MCF 10A (cell line): ENCODE measurements around the gene SLC17A9. TPM values are rescaled to one million over a fixed set of nuclear protein-coding genes. Genes with fewer than 3 reads are reported as not detected.
A peak's percentile ranks its signal among the peaks of the same experiment; 100 is the strongest.

Experiments used
- BruUV-seq: library from RNA; stranded (reverse); fragments of 400-500 nt; replicated peaks from 2 replicates; lab custom pipeline; 2021; lab: Mats Ljungman, UMichigan
- CTCF ChIA-PET: fragments of 300-600 bp; sonication (Branson Sonifier 250); formaldehyde crosslinking; extraction: SDS; loops from one replicate; lab custom pipeline; 2021; ENCODE audit warnings: antibody characterized with exemption, inconsistent platforms; lab: Yijun Ruan, JAX
- POLR2A ChIA-PET: fragments of 300-600, 350-650 bp; sonication (Branson Sonifier 250); formaldehyde crosslinking; extraction: SDS; loops from one replicate; lab custom pipeline; 2020; ENCODE audit warnings: antibody characterized with exemption, inconsistent platforms; lab: Yijun Ruan, JAX
- DNase-seq: peaks from one replicate; pipeline ENCODE4 v3.0.0-alpha.2; 2018; ENCODE audit not compliant: unreplicated experiment
- H3K27ac Mint-ChIP-seq: one replicate; pipeline ENCODE4 v1.8.0; 2022; ENCODE audit warnings: mild to moderate bottlenecking, low read depth, mixed read lengths; ENCODE audit not compliant: unreplicated experiment
- H3K27me3 Mint-ChIP-seq: one replicate; pipeline ENCODE4 v1.8.0; 2022; ENCODE audit warnings: mixed read lengths; ENCODE audit not compliant: insufficient read depth, unreplicated experiment
- H3K36me3 Mint-ChIP-seq: one replicate; pipeline ENCODE4 v1.8.0; 2022; ENCODE audit warnings: mild to moderate bottlenecking, moderate library complexity, mixed read lengths; ENCODE audit not compliant: insufficient read depth, unreplicated experiment
- H3K4me1 Mint-ChIP-seq: one replicate; pipeline ENCODE4 v1.8.0; 2022; ENCODE audit warnings: mixed read lengths; ENCODE audit not compliant: insufficient read depth, unreplicated experiment
- H3K4me3 Mint-ChIP-seq: one replicate; pipeline ENCODE4 v1.8.0; 2022; ENCODE audit warnings: mild to moderate bottlenecking, moderate library complexity, mixed read lengths; ENCODE audit not compliant: unreplicated experiment
- H3K9me3 Mint-ChIP-seq: one replicate; pipeline ENCODE4 v1.8.0; 2022; ENCODE audit warnings: mixed read lengths; ENCODE audit not compliant: unreplicated experiment
- CTCF ChIP-seq: fragments of 200-600 bp; IDR thresholded peaks from one replicate; pipeline ENCODE4 v1.8.0; 2022; ENCODE audit warnings: antibody characterized with exemption, mild to moderate bottlenecking; ENCODE audit not compliant: unreplicated experiment
- intact Hi-C: fragments of 100-400 bp; cut with micrococcal nuclease; formaldehyde crosslinking; loops from 2 replicates; pipeline ENCODE4 v1.14.1; 2022
- total RNA-seq: library from RNA; stranded (reverse); gene quantifications from 2 replicates; pipeline ENCODE4 v1.2.3, GENCODE V29; 2022

SLC17A9 gene
- total RNA-seq, 1 experiment from 2014 or later = 0.07 TPM

- Mint-ChIP-seq H3K4me1 (peaks cover 12% of the 10 kb centered on the region), H3K27me3 (no peaks in the 10 kb centered on the region), H3K36me3 (peaks cover 25% of the 10 kb centered on the region), H3K9me3 (no peaks in the 10 kb centered on the region), H3K4me3 (no peak within 1 kb of the TSS), H3K27ac (peak within 1 kb of the TSS; percentile 97)
- no peak for TF ChIP-seq CTCF
- BruUV-seq = TSS peak; percentile 28
- CTCF ChIA-PET = interaction anchor here (0.5 to 2.0 kb wide), 5 partner anchors 11 to 81 kb away, joined by 3 to 11 read pairs (median 3); partner anchors contain the start of gene DIDO1
- POLR2A ChIA-PET = interaction anchor here (0.6 to 6.4 kb wide), 20 partner anchors 8 to 778 kb away, joined by 3 to 341 read pairs (median 6); partner anchors contain the start of genes DIDO1, MRGBP, RTEL1 and TCFL5
- DNase-seq = peak; percentile 34
- intact Hi-C loops = no loop called here
Observed at GRCh38 chr20:62938105-62938888, 14.2 kb upstream of the SLC17A9 start, which contains the start of gene GID8. TSS of gene GID8 (plus strand) at chr20:62938147. CDS start at chr20:62941503, 3,356 bp downstream.

- no peak for DNase-seq
- Mint-ChIP-seq H3K27ac (no peak overlapping the region), H3K36me3 (peaks cover 49% of the 10 kb centered on the region), H3K9me3 (no peaks in the 10 kb centered on the region), H3K4me1 (peaks cover 11% of the 10 kb centered on the region), H3K27me3 (no peaks in the 10 kb centered on the region), H3K4me3 (peak overlapping the region; percentile 21)
- intact Hi-C loops = no loop called here
- TF ChIP-seq CTCF = no peak
- CTCF ChIA-PET = interaction anchor here (0.5 to 0.7 kb wide), 3 partner anchors 36 to 637 kb away, joined by 3 read pairs; no protein-coding TSS in a partner anchor
- POLR2A ChIA-PET = interaction anchor here (0.8 kb wide), 1 partner anchor 10 kb away, joined by 3 read pairs; no protein-coding TSS in a partner anchor
- BruUV-seq = no TSS peak
Observed at GRCh38 chr20:62940875-62941274, 11.6 kb upstream of the SLC17A9 start.

- POLR2A ChIA-PET = interaction anchor here (0.7 to 0.9 kb wide), 2 partner anchors 38 to 46 kb away, joined by 3 to 5 read pairs; no protein-coding TSS in a partner anchor
- no peak for DNase-seq
- CTCF ChIA-PET = interaction anchor here (0.6 kb wide), 1 partner anchor 1038 kb away, joined by 3 read pairs; no protein-coding TSS in a partner anchor
- no TSS peak for BruUV-seq
- Mint-ChIP-seq H3K4me1 (peaks cover 11% of the 10 kb centered on the region), H3K27me3 (no peaks in the 10 kb centered on the region), H3K27ac (no peak overlapping the region), H3K4me3 (no peak overlapping the region), H3K36me3 (peaks cover 54% of the 10 kb centered on the region), H3K9me3 (no peaks in the 10 kb centered on the region)
- no peak for TF ChIP-seq CTCF
- intact Hi-C loops = no loop called here
Observed at GRCh38 chr20:62941792-62942191, 10.7 kb upstream of the SLC17A9 start.

GRCh38 chr20:62942456-62942855 lies 10.1 kb upstream of the SLC17A9 start:
- no peak for DNase-seq
- intact Hi-C loops = no loop called here
- H3K27me3 Mint-ChIP-seq = no peaks in the 10 kb centered on the region
- no peak for TF ChIP-seq CTCF
- H3K9me3 Mint-ChIP-seq = no peaks in the 10 kb centered on the region
- ChIA-PET POLR2A (interaction anchor here (0.7 to 0.9 kb wide), 2 partner anchors 39 to 46 kb away, joined by 3 to 5 read pairs; no protein-coding TSS in a partner anchor), CTCF (interaction anchor here (1.2 kb wide), 1 partner anchor 45 kb away, joined by 3 read pairs; no protein-coding TSS in a partner anchor)
- peaks cover 11% of the 10 kb centered on the region for H3K4me1 Mint-ChIP-seq
- no TSS peak for BruUV-seq
- H3K4me3 Mint-ChIP-seq = no peak overlapping the region
- H3K36me3 Mint-ChIP-seq = peaks cover 54% of the 10 kb centered on the region
- no peak overlapping the region for H3K27ac Mint-ChIP-seq
